HG02938 (cell line): ENCODE results near the gene TEAD1.
A peak's percentile ranks its signal among the peaks of the same experiment; 100 is the strongest.

ENCODE experiments used
- ATAC-seq: cut with Tn5 transposase; IDR thresholded peaks from one replicate; pipeline ENCODE4 v1.9.1; 2021; ENCODE audit warnings: mild to moderate bottlenecking, moderate library complexity; ENCODE audit not compliant: unreplicated experiment

The TEAD1 gene

GRCh38 chr11:12673924-12674570 is at the start of gene TEAD1:
TSS of gene TEAD1 (plus strand) at chr11:12674421.
- ATAC-seq = peak; percentile 79

GRCh38 chr11:12624595-12624994 is 49.6 kb upstream of the TEAD1 start:
- ATAC-seq = no peak

DNA sequence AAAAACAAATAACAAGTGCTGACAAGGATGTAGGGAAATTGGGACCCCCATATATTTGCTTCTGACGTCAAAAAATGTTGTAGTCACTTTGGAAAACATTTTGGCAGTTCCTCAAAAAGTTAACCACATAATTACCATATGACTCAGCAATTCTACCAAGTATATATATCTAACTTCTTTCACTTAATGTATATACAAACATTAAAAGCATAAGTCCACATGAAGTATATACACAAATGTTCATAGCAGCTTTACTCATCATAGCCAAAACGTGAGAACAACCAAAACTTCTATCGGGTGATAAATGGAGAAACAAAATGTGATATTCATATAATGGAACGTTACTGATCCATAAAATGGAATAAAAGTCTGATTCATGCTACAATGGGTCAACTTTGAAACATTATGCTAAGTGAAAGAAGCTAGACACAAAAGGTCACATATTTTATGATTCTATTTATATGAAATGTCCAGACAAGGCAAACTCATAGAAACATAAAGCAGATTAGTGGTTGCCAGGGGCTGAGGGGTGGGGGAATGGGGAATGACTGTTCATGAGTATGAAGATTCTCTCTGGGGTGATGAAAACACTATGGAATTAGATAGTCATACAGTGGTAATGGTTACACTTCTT is 48.7 kb upstream of the TEAD1 start:
- no peak for ATAC-seq

GRCh38 chr11:12626616-12627015 is 47.6 kb upstream of the TEAD1 start:
- ATAC-seq = no peak

- ATAC-seq = no peak
These were observed 45.9 kb upstream of the TEAD1 start for GRCh38 chr11:12628314-12628713.

GRCh38 chr11:12629601-12630313 is 44.5 kb upstream of the TEAD1 start:
- ATAC-seq = no peak

- ATAC-seq = no peak
These were observed 42.6 kb upstream of the TEAD1 start for GRCh38 chr11:12631651-12632050.

- ATAC-seq = no peak
These were observed 39.9 kb upstream of the TEAD1 start for GRCh38 chr11:12634329-12634728.

- no peak for ATAC-seq
These were observed 37.3 kb upstream of the TEAD1 start for GRCh38 chr11:12636871-12637410.

GRCh38 chr11:12639388-12639787 is 34.8 kb upstream of the TEAD1 start:
- ATAC-seq = no peak

- ATAC-seq = no peak
These were observed 33.9 kb upstream of the TEAD1 start for GRCh38 chr11:12640355-12640754.

GRCh38 chr11:12640926-12641849 is 33.0 kb upstream of the TEAD1 start:
- no peak for ATAC-seq

DNA sequence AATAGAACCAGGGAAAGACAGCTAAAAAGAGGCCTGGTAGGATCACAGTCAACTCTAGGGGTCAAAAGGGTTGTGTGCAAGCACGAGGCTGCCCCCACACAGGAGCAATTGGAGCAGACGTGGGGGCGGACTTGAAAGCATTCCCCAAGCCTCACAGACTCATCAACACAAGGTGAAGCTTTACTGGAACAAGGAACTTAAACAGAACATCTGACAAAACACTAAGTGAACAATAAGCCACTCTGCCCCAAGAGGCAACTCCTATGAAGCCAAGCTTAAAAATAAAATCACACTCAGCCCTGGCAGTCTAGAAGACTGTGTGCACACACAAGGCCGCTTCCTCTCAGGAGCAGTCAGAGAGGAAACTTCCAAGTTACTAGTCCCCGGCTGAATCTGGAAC is 32.2 kb upstream of the TEAD1 start:
- no peak for ATAC-seq

DNA sequence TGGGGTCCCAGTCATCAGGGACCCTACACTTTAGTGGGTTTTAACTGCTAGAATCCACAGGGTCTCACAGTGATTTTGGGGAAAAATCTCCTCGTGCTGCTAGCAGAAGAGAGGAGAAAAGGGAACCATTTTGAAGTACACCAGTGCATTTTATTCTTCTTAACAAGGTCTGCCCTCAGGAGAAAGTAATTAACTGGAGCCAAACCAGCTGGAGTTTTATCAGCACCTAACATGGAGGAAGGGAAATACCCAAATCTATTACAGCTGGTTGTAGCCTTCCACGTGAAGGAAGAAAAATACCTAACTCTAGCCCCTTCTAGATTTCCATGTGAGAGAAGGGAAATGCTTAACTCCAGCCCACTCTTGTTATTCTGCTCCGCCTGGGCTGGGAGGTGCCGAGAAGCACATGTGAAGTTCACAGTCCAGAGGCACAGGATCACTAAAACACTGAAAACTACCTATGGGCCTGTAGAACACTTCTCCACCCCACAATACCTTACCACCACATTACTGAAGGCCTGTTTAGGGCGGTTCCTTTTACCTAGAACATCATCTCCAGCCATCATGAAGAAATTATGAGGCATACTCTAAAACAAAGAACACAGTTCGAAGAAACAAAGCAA is 31.3 kb upstream of the TEAD1 start:
- ATAC-seq = no peak

- no peak for ATAC-seq
These were observed 27.7 kb upstream of the TEAD1 start for GRCh38 chr11:12646478-12646877.

DNA sequence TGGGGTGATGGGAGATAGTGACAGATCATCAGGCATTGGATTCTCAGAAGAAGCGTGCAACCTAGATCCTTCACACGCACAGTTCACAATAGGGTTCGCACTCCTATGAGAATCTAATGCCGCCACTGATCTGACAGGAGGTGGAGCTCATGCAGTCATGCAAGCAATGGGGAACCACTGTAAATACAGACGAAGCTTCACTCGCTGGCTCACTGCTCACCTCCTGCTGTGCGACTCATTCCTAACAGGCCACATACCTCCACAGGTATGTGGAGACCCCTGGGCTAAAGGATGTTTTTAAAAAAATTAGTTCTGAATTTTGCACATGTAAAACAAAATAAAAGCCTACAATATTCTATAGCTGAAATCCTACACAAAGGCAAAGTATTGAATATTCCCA is 20.5 kb upstream of the TEAD1 start:
- ATAC-seq = no peak

DNA sequence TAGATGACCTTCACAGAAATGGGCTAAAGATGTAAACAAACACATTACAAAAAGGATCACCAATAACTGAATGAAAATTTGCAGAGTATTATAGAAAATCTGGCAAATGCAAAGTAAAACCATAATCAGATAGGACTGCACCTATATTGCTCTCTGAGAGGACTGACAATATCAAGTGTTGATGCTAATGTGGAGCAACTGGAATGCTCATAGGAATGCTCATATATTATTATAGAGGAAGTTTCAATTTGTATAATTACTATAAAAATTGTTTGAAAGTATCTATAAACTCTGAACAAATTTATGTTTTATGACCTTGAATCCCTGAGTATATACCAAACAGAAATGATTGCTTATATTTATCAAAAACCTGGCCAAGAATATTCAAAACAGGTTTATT is 18.4 kb upstream of the TEAD1 start:
- no peak for ATAC-seq

DNA sequence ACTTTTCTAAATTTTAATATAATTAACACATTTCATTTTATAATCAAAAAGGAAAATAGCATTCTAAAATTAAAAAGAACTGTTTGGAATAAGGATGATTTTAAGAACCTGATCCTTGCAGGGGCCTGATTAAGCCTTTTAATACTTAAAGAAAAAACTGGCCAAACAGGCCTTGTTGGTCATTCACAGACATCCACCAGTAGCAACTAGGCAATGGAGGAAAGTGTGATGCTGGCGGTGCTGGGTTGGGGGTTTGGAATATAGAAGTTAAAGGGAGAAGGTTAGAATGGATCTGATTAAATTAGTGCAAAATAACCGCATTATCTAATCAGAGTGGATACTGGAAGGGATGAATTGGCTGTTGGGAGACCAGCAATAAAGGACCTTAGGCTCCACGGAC is 16.9 kb upstream of the TEAD1 start:
- no peak for ATAC-seq

DNA sequence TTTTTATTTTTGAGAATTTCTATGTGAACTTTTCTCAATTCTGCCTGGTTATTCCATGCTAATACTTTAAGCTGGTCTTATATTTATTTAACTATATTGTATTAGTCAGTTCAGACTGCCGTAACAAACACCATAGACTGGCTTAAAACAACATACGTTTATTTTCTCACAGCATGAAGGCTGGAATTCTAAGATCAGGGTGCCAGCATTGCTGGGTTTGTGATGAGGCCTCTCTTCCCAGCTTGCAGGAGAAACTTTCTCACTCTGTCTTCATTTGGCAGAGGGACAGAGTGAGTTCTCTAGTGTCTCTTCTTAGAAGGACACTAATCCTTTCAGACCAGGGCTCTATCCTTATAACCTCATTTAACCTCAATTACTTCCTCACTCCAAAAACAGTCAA is 16.2 kb upstream of the TEAD1 start:
- ATAC-seq = no peak

DNA sequence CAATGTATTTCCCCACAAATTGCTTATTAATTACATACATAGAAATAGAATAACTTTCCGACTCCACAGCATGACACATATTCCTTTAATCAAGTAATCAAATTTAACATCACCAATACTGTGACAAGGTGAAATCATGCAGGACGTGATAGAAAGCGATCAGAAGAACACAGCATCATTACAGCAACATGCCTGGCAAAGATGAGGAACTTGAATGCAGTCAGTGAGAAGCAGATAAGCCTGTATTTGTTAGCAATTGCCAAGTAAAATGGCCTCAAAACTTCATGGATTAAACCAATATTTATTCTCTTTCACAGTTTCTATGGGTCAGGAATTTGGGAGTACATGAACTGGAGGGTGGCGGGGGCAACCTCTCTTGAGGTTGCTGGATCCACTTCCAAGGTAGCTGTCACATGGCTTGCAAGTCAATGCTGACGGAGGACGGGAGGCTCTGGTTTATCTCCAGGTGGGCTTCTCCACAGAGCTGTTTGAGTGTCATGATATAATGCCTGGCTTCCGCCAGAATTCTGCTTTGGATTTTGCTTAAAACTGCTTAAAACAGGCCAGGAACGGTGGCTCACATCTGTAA is 12.0 kb upstream of the TEAD1 start:
- no peak for ATAC-seq
